GM18519 (cell line): ENCODE data around the gene NSMCE4A.
"Not testable (repeated sequence)": the region's sequence is repeated elsewhere in the genome, so short reads cannot be mapped to it uniquely, and the experiment has no call there.

Experiments
- ATAC-seq: cut with Tn5 transposase; IDR thresholded peaks from one replicate; pipeline ENCODE4 v1.9.1; 2021; ENCODE audit warnings: mild to moderate bottlenecking, moderate library complexity; ENCODE audit not compliant: unreplicated experiment, low FRiP score

The NSMCE4A gene

GRCh38 chr10:121942749-121943416 lies 32.1 kb downstream of the NSMCE4A start:
- ATAC-seq, result no peak

GRCh38 chr10:121941532-121941931 lies 33.5 kb downstream of the NSMCE4A start:
- no peak for ATAC-seq

GRCh38 chr10:121936295-121936694 lies 38.7 kb downstream of the NSMCE4A start:
- no peak for ATAC-seq

- ATAC-seq, result no peak
Observed at GRCh38 chr10:121935702-121936101, 39.3 kb downstream of the NSMCE4A start.

- not testable (repeated sequence) for ATAC-seq
Observed at GRCh38 chr10:121930268-121931085, 44.5 kb downstream of the NSMCE4A start.

- ATAC-seq, result not testable (repeated sequence)
Observed at GRCh38 chr10:121929585-121930267, 45.3 kb downstream of the NSMCE4A start.

- peak; percentile 19 for ATAC-seq
Observed at GRCh38 chr10:121928528-121928884, 46.5 kb downstream of the NSMCE4A start.

GRCh38 chr10:121927841-121928527 lies 47.0 kb downstream of the NSMCE4A start, which contains the start of gene ATE1:
ATE1 (minus strand) TSS chr10:121928031; CDS start chr10:121927949, 82 bp downstream.
- ATAC-seq, result peak; percentile 82

- peak; percentile 26 for ATAC-seq
Observed at GRCh38 chr10:121927318-121927840, 47.6 kb downstream of the NSMCE4A start.

GRCh38 chr10:121926671-121927317 lies 48.2 kb downstream of the NSMCE4A start:
- ATAC-seq, result no peak

GRCh38 chr10:121926157-121926556 lies 48.9 kb downstream of the NSMCE4A start:
- no peak for ATAC-seq

GRCh38 chr10:121921238-121921931 lies 53.6 kb downstream of the NSMCE4A start:
- no peak for ATAC-seq

GRCh38 chr10:121919666-121920065 lies 55.4 kb downstream of the NSMCE4A start:
- no peak for ATAC-seq

GRCh38 chr10:121918800-121919199 lies 56.2 kb downstream of the NSMCE4A start:
- ATAC-seq, result not testable (repeated sequence)

- ATAC-seq, result no peak
Observed at GRCh38 chr10:121914661-121915060, 60.4 kb downstream of the NSMCE4A start.

GRCh38 chr10:121911421-121911697 lies 63.7 kb downstream of the NSMCE4A start:
- no peak for ATAC-seq

GRCh38 chr10:121910673-121911420 lies 64.2 kb downstream of the NSMCE4A start:
- ATAC-seq, result peak; percentile 44
